NCI-H2227 (cell line): ENCODE measurements around the gene SELENON.

Experiments
- DNase-seq: peaks from one replicate; lab custom pipeline; 2025; ENCODE audit not compliant: unreplicated experiment; lab: John Stamatoyannopoulos, UW

The SELENON gene

DNA sequence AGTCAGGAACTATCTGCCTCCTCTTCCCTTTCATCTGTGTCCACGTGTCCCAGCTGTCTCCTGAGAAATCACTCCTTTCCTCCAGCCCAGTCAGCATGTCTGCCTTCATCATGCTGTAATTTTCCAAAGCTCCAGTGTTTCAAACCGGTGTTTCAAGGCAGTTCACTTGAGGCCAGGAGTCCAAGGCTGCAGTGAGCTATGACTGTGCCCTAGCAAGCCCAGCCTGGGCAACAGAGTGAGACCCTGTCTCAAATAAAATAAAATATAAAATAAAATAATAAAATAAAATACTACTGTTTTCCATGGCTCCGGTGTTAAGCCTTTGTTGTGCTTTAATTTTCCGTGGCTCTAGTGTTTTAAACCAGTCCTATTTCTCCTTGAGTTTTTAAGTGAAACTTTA is 7.9 kb upstream of the SELENON start:
- DNase-seq = no peak

DNA sequence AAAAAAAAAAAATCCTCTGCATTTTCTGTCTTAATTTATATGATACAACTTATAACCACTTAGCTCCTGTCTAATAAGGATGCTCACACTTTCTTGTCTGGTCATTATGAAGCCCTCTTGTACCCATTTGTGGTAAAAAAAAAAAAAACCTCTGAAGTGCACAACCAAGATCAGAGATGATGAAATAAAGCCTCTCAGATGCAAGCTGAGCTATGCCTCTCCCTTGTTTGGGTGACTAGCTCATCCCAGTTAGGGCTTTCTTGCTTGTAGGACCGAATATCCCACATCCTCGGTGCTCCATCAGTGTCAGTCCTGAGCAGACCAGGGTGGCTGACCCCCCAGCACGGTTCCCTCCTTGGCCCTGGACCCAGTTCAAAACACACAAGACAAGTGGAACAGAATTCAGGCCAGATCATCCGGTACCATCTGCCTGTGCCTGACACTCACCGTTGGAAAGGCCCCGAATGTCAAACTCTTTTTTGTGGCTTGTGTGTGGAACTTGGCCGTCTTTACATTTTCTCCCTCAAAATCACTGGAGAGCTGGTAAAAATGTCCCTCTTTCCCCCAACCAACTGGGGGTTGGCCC is 6.3 kb upstream of the SELENON start:
- DNase-seq = no peak

DNA sequence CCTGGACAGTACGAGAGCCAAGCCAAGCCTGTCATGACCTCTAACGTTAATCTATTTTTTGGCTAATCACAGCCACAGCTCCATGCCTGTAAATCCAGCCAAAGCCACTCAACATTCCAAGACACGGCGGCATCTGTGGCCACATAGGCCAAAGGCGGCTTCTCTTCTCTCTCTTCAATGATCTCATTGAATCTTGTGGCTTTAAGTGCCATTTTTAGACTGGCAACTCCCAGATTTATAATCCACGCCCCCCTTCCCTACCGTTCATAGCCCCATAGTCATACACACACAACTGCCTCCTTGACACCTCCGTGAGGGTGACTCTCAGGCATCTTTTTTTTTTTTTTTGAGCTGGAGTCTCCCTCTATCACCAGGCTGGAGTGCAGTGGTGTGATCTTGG is 5.7 kb upstream of the SELENON start:
- DNase-seq = no peak

DNA sequence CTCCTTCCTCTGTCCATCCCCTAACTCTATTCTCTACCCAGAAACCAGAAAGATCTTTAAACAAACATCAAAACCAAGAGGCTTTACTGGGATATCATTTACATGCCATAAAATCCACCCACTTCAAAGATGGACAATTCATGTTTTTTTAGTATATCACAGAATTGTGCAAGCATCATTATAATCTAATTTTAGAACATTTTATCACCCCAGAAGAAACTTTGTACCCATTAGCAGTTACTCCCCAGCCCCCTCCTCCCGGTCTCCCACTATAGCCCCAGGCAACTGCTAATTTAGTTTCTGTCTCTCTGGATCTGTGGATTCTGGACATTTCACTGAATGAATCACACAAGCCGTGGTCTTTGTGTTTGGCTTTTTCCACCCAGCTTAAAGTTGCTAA is 4.8 kb upstream of the SELENON start:
- no peak for DNase-seq

DNA sequence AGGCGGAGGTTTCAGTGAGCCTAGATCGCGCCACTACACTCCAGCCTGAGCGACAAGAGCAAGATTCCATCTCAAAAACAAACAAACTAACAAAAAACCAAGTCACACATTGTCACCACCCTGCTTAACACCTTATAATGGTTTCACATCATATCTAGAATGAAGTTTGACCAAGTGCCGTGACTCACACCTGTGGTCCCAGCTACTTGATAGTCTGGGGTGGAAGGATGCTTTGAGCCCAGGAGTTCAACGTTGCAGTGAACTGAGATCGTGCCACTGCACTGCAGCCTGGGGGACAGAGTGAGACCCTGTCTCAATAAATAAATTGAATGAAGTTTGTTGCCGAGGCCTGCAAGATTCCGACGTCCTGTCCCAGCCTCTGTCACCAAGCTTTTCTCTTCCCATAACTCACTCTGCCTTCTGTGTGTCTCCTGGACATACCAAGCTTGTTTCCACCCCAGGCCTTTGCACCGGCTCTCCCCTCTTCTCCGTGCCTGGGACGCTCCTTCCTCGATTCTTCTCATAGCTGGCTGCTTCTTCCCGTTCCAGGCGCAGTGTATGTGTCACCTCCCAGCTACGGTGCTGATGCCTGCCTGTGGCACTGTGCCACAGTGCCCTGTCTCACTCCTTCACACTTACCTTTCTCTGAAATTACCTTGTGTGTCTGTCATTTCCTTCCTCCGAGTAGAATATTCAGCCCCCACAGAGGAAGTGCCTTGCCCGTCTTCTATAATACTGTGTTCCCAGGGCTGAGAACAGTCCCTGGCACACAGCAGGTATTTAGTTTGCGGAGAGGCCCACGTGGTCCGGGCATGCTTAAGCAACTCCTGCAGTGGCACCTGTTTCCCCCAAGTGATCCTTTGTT is 3.8 kb upstream of the SELENON start:
- no peak for DNase-seq

DNA sequence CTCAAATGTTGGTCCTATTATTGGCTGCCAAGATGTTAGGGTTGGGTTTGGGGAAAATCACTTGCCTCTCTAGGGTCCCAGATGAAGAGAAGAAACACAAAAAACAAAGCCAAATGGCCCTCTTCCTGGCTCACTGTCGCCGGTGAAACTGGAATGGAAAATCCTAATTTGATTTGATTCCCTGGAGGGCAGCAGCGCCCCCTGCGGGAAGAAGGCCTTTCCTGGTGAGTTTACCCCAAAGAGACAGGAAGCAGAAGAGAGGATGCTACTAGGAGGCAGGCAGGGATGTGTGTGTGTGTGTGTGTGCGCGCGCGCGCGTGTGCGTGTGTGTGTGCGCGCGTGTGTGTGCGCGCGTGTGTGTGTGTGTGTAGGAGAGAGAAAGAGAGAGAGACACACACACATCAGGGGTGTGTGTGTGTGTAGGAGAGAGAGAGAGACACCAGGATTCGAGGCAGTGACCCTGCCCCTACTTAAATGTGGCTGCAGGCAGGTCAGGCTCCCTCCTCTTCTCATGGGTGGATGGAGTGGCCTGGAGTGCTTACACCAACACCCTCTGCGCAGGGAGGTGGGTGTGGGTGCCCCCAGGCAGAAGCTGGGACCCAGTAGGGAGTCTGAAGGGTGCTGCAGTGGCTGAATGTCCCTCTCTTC is 3.1 kb upstream of the SELENON start:
- DNase-seq = peak; percentile 93

GRCh38 chr1:25797939-25798338 is 2.1 kb upstream of the SELENON start:
- peak; percentile 17 for DNase-seq

GRCh38 chr1:25798666-25799351 is 1.2 kb upstream of the SELENON start:
- DNase-seq = no peak

GRCh38 chr1:25799352-25799934 is 550 bp upstream of the SELENON start:
- no peak for DNase-seq

GRCh38 chr1:25800703-25801377 is 847 bp downstream of the SELENON start:
- peak; percentile 49 for DNase-seq

- no peak for DNase-seq
Measured at GRCh38 chr1:25802915-25803314, 2.9 kb downstream of the SELENON start.

DNA sequence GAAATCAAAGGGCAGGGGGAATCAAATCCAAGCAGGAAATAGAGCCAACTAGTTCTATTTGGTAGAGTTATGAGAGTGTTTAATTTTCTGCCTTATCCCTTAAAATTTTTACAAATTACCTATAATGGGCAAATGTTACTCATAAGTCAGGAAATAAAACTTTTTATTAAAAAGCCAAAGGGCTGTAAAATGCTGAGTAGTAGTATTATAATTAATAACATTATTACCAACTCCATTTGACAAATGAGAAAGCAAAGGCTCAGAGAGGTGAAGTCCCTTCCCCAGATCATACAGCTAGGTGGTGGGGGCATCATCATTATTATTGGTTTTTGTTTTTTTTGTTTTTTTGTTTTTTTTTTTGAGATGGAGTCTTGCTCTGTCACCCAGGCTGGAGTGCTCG is 3.4 kb downstream of the SELENON start:
- no peak for DNase-seq

DNA sequence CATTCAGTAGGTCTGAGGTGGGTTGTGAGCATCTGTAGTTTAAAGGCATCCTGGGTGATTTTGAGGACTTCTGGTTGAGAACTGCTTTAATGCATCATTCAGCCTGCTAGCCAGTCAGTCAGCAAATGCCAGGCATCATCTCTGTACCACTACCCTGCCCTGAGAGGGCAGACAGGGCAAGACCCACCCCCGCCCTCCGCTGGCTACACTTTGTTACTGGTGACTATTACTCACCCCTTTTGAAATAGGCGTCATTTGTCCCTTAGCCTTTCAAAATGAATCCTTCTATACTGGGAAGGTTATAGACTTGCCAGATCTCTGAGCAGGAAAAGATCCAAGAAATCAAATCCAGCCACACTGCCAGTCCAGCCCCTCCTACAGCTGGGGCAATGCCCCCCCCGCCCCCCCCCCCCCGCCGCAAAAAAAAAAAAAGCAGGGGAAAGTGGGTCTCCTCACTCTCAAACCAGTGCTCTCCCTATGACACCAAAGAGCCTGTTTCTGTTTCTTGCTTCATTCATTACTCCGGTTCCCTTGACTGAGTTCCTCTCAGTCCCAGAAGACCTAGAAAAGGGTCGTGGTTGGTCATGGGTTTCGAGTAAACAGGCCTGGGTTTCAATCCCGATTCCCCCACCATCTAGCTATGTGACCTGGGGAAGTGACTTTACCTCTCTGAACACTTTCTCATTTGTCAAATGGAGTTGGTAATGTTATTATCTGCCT is 4.4 kb downstream of the SELENON start:
- DNase-seq = no peak

GRCh38 chr1:25804964-25805862 is 5.2 kb downstream of the SELENON start:
- no peak for DNase-seq

- DNase-seq = no peak
Measured at GRCh38 chr1:25805863-25806225, 5.9 kb downstream of the SELENON start.

- DNase-seq = no peak
Measured at GRCh38 chr1:25806418-25806817, 6.4 kb downstream of the SELENON start.

DNA sequence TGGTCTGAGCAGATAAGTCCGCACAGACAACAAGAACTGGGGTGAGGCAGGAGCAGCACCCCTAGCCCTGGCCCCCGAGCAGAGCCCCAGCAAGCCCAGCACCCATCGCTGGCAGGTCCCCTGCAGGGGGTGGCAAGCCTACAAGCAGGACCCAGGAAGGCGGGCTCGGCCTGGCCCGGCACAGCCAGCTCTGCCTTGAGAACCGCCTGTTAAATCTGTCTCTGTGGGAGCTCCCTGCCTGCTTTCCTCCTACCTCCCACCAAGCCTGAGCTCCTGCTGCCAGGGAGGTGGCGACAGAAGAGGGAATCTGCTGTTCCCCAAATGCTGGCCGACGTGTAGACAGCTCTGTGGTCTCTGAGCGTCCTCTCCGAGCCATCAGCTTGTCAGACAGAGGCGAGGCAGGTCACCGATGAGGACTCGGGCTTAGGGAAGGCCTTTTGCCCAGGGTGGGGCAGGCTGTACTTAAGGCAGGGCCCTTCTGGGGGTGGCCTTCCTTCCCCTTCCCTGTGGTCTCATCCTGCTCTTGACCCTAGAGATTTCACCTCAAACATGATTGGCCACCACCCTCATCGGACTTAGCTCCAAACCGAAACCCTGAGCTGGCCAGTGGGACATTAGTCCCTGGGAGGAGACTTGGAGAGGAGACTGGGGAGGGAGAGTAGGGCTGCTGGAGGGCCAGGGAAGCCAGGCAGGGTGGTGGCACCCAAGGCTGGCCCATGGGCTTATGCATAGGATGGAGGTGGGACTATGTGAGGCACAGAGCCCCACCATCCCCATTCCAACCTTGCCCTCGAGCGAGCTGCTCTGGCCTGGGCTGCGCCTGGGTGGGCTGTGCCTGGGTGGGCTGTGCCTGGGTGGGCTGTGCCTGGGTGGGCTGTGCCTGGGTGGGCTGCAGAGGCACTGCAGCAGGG is 7.7 kb downstream of the SELENON start:
- no peak for DNase-seq
